ENCODE measurements around the gene ERC2.

The ERC2 gene

DNA sequence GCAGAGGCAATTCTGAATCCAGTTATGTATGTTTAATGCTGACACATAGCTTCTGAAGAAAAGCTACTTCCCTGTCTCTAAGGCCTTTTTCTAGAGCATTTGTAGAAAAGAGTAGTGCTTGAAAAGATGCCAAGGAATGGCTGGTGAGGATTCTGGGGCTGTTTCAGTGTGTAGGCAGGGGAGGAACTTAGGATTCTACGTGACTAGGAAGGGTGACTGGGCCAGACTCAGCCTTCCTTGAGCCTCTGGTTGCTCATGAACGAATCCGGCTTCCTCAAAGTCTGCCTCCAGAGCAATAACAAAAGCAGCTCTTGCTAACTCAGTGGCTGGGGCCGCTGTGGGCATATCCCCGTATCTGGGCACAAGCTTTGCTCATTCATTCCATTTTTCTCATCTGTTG, 876.4 kb downstream of the ERC2 start:
- DNase-seq (ENCODE audit: low read depth), result no peak
- TF ChIP-seq CTCF (IDR thresholded peaks at IDR 0.05; ENCODE audit: control insufficient read depth, extremely low read depth, insufficient read depth), result no peak
- H3K4me3 ChIP-seq (ENCODE audit: low read depth, low read length), result no peak overlapping the region

GRCh38 chr3:55588146-55588765, 880.0 kb downstream of the ERC2 start:
- no peak overlapping the region for H3K4me3 ChIP-seq (ENCODE audit: low read depth, low read length)
- no peak for DNase-seq (ENCODE audit: low read depth)
- TF ChIP-seq CTCF (IDR thresholded peaks at IDR 0.05; ENCODE audit: control insufficient read depth, extremely low read depth, insufficient read depth), result no peak

DNA sequence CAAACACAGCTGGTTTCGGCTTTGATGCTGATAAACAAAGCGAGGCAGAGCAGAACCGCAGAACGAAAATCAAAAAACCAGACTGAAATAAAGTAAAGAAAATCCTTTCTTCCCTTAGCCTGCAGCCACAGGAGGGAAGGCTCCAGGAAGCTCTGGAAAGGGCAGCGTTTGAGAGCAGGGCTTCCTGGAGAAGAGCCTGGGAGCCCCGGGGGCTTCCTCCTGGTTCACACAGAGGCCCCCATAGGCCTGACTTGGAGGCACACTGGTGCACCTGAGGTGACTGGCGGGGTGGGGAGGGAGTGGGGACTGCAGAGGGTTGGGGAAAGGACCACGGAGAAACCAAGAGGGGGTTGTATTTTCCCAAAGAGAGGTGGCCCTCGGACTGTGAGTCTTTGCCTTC, 882.4 kb downstream of the ERC2 start:
- no peak overlapping the region for H3K4me3 ChIP-seq (ENCODE audit: low read depth, low read length)
- DNase-seq (ENCODE audit: low read depth), result no peak
- TF ChIP-seq CTCF (IDR thresholded peaks at IDR 0.05; ENCODE audit: control insufficient read depth, extremely low read depth, insufficient read depth), result no peak

DNA sequence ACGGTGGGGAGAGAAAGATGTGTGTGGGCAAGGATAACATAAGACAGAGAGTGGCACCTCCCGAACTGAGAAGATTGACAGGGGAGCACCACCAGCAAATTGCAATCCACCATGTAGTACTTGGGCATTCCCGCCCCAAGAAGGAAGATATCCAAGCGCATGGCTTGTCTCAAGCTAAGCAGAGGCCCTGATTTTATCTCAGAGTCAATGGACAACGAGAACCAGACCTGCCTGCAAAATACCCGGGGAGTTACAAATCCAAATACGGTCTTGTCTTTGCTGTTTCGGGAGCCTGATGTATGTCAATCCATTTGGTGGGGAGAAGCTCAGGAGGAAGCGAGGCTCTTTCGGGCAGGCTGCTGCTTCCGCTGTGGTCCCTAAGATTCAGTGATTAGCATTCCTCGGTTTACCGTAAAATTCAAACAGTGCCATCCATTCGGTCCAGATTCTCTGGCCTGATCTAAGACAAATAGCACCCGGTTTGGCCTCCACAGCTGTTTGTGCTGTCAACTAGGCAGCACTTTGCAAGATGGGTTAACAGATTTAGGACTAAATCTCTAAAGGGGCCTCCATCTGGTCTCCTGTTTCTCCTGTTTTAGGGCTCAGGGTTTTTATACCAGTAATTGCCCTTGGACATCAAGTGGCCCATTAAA, 883.4 kb downstream of the ERC2 start:
- no peak for TF ChIP-seq CTCF (IDR thresholded peaks at IDR 0.05; ENCODE audit: control insufficient read depth, extremely low read depth, insufficient read depth)
- H3K4me3 ChIP-seq (ENCODE audit: low read depth, low read length), result no peak overlapping the region
- DNase-seq (ENCODE audit: low read depth), result no peak

DNA sequence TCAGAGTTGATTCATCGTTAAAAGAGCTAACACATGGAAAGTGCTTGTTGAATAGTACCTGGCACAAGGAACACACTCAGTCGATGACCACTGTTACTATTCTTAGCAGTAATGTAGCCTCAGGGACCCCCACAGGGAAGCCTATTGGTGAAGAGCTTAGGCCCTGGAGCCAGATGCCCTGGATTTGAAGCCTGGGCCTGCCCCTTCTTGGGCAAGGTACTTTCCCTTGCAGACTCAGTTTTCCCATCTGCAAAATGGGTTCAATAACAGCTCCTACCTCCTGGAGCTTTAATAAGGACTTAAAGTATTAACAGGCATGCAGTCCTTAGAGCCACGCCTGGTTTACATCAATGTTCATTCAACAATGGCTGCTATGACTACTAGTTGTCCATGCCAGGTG, 884.2 kb downstream of the ERC2 start:
- no peak for DNase-seq (ENCODE audit: low read depth)
- H3K4me3 ChIP-seq (ENCODE audit: low read depth, low read length), result no peak overlapping the region
- TF ChIP-seq CTCF (IDR thresholded peaks at IDR 0.05; ENCODE audit: control insufficient read depth, extremely low read depth, insufficient read depth), result no peak

DNA sequence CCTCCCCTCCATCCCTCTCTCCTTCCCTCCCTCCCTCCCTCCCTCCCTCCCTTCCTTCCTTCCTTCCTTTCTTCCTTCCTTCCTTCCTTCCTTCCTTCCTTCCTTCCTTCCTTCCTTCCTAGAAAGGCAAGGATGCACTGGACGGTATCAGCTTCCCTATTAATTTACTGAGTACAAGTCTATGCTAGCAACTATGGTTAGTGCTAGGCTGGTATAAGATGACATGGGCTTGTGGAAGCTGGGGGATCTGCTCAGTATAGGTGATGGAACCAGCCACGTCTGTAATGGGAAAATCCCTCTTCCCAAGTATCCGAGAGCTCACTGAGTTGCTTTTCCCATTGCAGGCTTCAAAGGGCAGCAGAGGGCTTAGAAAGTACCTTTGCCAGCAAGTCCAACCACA, 884.8 kb downstream of the ERC2 start:
- TF ChIP-seq CTCF (IDR thresholded peaks at IDR 0.05; ENCODE audit: control insufficient read depth, extremely low read depth, insufficient read depth), result no peak

GRCh38 chr3:55579496-55579895, 888.8 kb downstream of the ERC2 start:
- no peak for DNase-seq (ENCODE audit: low read depth)
- H3K4me3 ChIP-seq (ENCODE audit: low read depth, low read length), result no peak overlapping the region
- no peak for TF ChIP-seq CTCF (IDR thresholded peaks at IDR 0.05; ENCODE audit: control insufficient read depth, extremely low read depth, insufficient read depth)

More for the DNA sequence above, 884.8 kb downstream of the ERC2 start:
- no peak for DNase-seq (ENCODE audit: low read depth)
- H3K4me3 ChIP-seq (ENCODE audit: low read depth, low read length), result no peak overlapping the region

Measured in LNCaP clone FGC (cell line).